Measurements from ENCODE around the gene WARS2.

DNA sequence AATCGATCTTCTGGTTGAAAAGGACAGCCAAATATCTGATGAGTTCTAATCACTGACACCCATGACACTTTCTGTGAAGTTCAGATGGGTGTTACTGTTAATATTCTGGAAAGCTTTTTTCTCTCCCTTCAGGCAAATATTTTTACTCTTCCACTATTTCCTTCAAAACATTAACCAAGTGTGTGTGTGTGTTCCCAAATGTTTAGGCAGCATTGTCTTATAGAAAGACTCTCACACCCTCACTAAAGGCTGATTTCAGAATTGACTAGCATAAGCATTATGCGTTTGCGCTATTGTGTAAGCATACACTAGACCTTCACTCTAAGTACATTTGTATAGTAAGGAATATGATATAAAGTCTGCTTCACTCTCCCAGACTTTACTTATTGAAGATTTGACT, 24.7 kb downstream of the WARS2 start:
- TF ChIP-seq CTCF (IDR thresholded peaks at IDR 0.05), result no peak
- no peak for TF ChIP-seq EP300 (IDR thresholded peaks at IDR 0.05)
